SHP77 (cell line): ENCODE results near the gene APOBEC3A.
"Not testable (repeated sequence)": the region's sequence is repeated elsewhere in the genome, so short reads cannot be mapped to it uniquely, and the experiment has no call there.

ENCODE experiments used
- DNase-seq, 2 experiments: peaks; one replicate each; lab custom pipeline; 2025; lab: John Stamatoyannopoulos, UW

The APOBEC3A gene

GRCh38 chr22:38943201-38943600 is 14.2 kb upstream of the APOBEC3A start:
- no peak for DNase-seq

- no peak for DNase-seq
Measured at GRCh38 chr22:38943882-38944281, 13.5 kb upstream of the APOBEC3A start.

GRCh38 chr22:38944653-38945052 is 12.8 kb upstream of the APOBEC3A start:
- DNase-seq: no peak

GRCh38 chr22:38945706-38946338 is 11.6 kb upstream of the APOBEC3A start:
- not testable (repeated sequence) for DNase-seq

GRCh38 chr22:38946771-38947170 is 10.6 kb upstream of the APOBEC3A start:
- no peak for DNase-seq

- DNase-seq: no peak
Measured at GRCh38 chr22:38947321-38948140, 9.9 kb upstream of the APOBEC3A start.

GRCh38 chr22:38948181-38948940 is 9.0 kb upstream of the APOBEC3A start:
- DNase-seq: no peak

GRCh38 chr22:38949889-38950405 is 7.5 kb upstream of the APOBEC3A start:
- no peak for DNase-seq

- DNase-seq: no peak
Measured at GRCh38 chr22:38950527-38951295, 6.7 kb upstream of the APOBEC3A start.

- no peak for DNase-seq
Measured at GRCh38 chr22:38951734-38952133, 5.7 kb upstream of the APOBEC3A start.

- DNase-seq: no peak
Measured at GRCh38 chr22:38952281-38952993, 5.0 kb upstream of the APOBEC3A start.

GRCh38 chr22:38953091-38953490 is 4.3 kb upstream of the APOBEC3A start:
- no peak for DNase-seq

- DNase-seq: no peak
Measured at GRCh38 chr22:38953577-38954413, 3.6 kb upstream of the APOBEC3A start.

- DNase-seq: no peak
Measured at GRCh38 chr22:38954414-38955043, 2.9 kb upstream of the APOBEC3A start.

- no peak for DNase-seq
Measured at GRCh38 chr22:38955250-38955905, 2.0 kb upstream of the APOBEC3A start.

- no peak for DNase-seq
Measured at GRCh38 chr22:38955926-38956325, 1.5 kb upstream of the APOBEC3A start.

- no peak for DNase-seq
Measured at GRCh38 chr22:38956551-38956950, 858 bp upstream of the APOBEC3A start.

- no peak for DNase-seq
Measured at GRCh38 chr22:38957808-38958650, 620 bp downstream of the APOBEC3A start.
